ENCODE measurements around the gene SH2D7.

GRCh38 chr15:78082743-78083110 lies 9.6 kb upstream of the SH2D7 start:
- TF ChIP-seq CTCF (IDR thresholded peaks at IDR 0.05; ENCODE audit: poor library complexity, severe bottlenecking) (no peak), EZH2 (IDR thresholded peaks at IDR 0.05; ENCODE audit: borderline replicate concordance, insufficient read depth, low read length, poor library complexity, severe bottlenecking) (no peak), TAF1 (IDR thresholded peaks at IDR 0.05; ENCODE audit: low read depth) (no peak), REST (IDR thresholded peaks at IDR 0.05; ENCODE audit: borderline replicate concordance) (no peak)

All from neural cell (in vitro differentiated cells).